Hepatocyte (in vitro differentiated cells): ENCODE results near the gene FBXL7. TPM values are rescaled to one million over a fixed set of nuclear protein-coding genes. Genes with fewer than 3 reads are reported as not detected.

Source experiments
- DNase-seq: peaks from one replicate; pipeline ENCODE4 v3.0.0-alpha.2; 2016; ENCODE audit warnings: low spot score
- H2AFZ ChIP-seq: fragments of 200-600 bp; sonication (generic); 2 replicates; pipeline ENCODE4 v1.6.0; 2016; ENCODE audit warnings: antibody characterized with exemption, mild to moderate bottlenecking
- H3K27ac ChIP-seq: fragments of 200-600 bp; sonication (generic); 2 replicates; pipeline ENCODE4 v1.5.1; 2016; ENCODE audit warnings: mild to moderate bottlenecking
- H3K27me3 ChIP-seq: fragments of 200-600 bp; sonication (generic); 2 replicates; pipeline ENCODE4 v1.6.1; 2016
- H3K36me3 ChIP-seq: fragments of 200-600 bp; sonication (generic); replicated peaks from 2 replicates; pipeline ENCODE4 v1.5.1; 2016; ENCODE audit warnings: low read depth; ENCODE audit not compliant: insufficient read depth
- H3K4me1 ChIP-seq: fragments of 200-600 bp; sonication (generic); 2 replicates; pipeline ENCODE4 v1.5.1; 2016; ENCODE audit warnings: mild to moderate bottlenecking, moderate library complexity; ENCODE audit not compliant: insufficient read depth
- H3K4me2 ChIP-seq: fragments of 200-600 bp; sonication (generic); 2 replicates; pipeline ENCODE4 v1.6.0; 2016
- H3K4me3 ChIP-seq: fragments of 200-600 bp; sonication (generic); 2 replicates; pipeline ENCODE4 v1.5.1; 2016; ENCODE audit warnings: mild to moderate bottlenecking
- H3K79me2 ChIP-seq: fragments of 200-600 bp; sonication (generic); 2 replicates; pipeline ENCODE4 v1.6.0; 2017; ENCODE audit warnings: mild to moderate bottlenecking
- H3K9me2 ChIP-seq: fragments of 200-600 bp; sonication (generic); replicated peaks from 2 replicates; pipeline ENCODE4 v1.6.0; 2017; ENCODE audit warnings: mild to moderate bottlenecking; ENCODE audit not compliant: insufficient read depth
- H3K9me3 ChIP-seq: fragments of 200-600 bp; sonication (generic); 2 replicates; pipeline ENCODE4 v1.5.1; 2016; ENCODE audit warnings: low read depth, mild to moderate bottlenecking
- H4K20me1 ChIP-seq: fragments of 200-600 bp; sonication (generic); 2 replicates; pipeline ENCODE4 v1.6.0; 2016; ENCODE audit warnings: mild to moderate bottlenecking; ENCODE audit not compliant: insufficient read depth, poor library complexity, severe bottlenecking
- EZH2 ChIP-seq: fragments of 200-600 bp; sonication (generic); IDR thresholded peaks from 2 replicates; pipeline ENCODE4 v1.6.1; 2016; ENCODE audit warnings: antibody characterized with exemption, mild to moderate bottlenecking, borderline replicate concordance
- EZH2phosphoT487 ChIP-seq: fragments of 200-600 bp; sonication (generic); IDR thresholded peaks from one replicate; pipeline ENCODE4 v1.6.1; 2018; ENCODE audit warnings: antibody characterized with exemption, mild to moderate bottlenecking, low read depth, moderate library complexity; ENCODE audit not compliant: unreplicated experiment, severe bottlenecking
- whole genome bisulfite sequencing: methylation state at CpG from one replicate; pipeline ENCODE4 v1.1.6; 2016; ENCODE audit warnings: low lambda C conversion rate; ENCODE audit errors: missing lambda C conversion rate; 5-methylcytosine and 5-hydroxymethylcytosine counted together
- polyA plus RNA-seq: library from polyadenylated mRNA; unstranded; fragments of >200 nt; fragmentation: Nextera tagmentation; extraction: Ambion mirVana; gene quantifications from 2 replicates; pipeline ENCODE4 v1.2.1, GENCODE V29; 2016
- total RNA-seq: library from RNA; depleted of rRNA; stranded (reverse); fragments of >200 nt; gene quantifications from 2 replicates; pipeline ENCODE4 v1.2.3, GENCODE V29; 2014
- TF ChIP-seq, protein P1 (sequence below): fragments of 200-600 bp; sonication (generic); IDR thresholded peaks from 2 replicates; pipeline ENCODE4 v1.5.1; 2016; ENCODE audit warnings: antibody characterized with exemption, mild to moderate bottlenecking; ENCODE audit not compliant: poor library complexity

FBXL7 gene
- total and polyA plus RNA-seq, 2 experiments from 2014 or later, result 8.4 to 10.3 TPM

DNA sequence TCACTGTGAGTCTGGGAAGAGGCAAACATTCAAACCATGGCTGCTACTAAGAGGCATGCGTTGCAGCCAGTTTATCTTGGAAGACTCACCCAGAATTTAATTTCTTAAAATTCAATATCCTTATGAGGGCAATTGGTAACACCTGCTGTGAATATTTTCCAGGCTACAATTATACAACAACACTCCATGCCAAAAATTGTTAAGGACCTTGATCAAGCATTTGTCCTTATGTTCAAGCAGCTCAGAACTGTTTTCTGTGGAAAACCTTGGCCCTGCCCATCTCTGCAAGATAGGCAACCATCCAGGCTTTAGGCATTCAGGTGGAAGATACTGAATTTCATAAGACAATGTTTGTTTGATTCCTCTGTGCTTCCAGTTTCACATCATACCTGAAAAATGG lies 327.8 kb downstream of the FBXL7 start:
- H3K4me3 ChIP-seq, result no peak overlapping the region
- TF ChIP-seq EZH2phosphoT487 (no peak), EZH2 (no peak)
- TF ChIP-seq, protein P1, sequence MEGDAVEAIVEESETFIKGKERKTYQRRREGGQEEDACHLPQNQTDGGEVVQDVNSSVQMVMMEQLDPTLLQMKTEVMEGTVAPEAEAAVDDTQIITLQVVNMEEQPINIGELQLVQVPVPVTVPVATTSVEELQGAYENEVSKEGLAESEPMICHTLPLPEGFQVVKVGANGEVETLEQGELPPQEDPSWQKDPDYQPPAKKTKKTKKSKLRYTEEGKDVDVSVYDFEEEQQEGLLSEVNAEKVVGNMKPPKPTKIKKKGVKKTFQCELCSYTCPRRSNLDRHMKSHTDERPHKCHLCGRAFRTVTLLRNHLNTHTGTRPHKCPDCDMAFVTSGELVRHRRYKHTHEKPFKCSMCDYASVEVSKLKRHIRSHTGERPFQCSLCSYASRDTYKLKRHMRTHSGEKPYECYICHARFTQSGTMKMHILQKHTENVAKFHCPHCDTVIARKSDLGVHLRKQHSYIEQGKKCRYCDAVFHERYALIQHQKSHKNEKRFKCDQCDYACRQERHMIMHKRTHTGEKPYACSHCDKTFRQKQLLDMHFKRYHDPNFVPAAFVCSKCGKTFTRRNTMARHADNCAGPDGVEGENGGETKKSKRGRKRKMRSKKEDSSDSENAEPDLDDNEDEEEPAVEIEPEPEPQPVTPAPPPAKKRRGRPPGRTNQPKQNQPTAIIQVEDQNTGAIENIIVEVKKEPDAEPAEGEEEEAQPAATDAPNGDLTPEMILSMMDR, result no peak
- no peaks in the 10 kb centered on the region for H3K9me2 ChIP-seq
- no peaks in the 10 kb centered on the region for H3K36me3 ChIP-seq
- no peaks in the 10 kb centered on the region for H3K9me3 ChIP-seq
- no peaks in the 10 kb centered on the region for H3K27me3 ChIP-seq
- H3K79me2 ChIP-seq, result peaks cover 3% of the 10 kb centered on the region
- no peak for DNase-seq
- no peaks in the 10 kb centered on the region for H3K4me1 ChIP-seq
- no peak overlapping the region for H2AFZ ChIP-seq
- no peaks in the 10 kb centered on the region for H4K20me1 ChIP-seq
- 94% methylated on average over 1 of the region's 1 CpG for WGBS
- H3K4me2 ChIP-seq, result no peak overlapping the region
- H3K27ac ChIP-seq, result no peak overlapping the region

DNA sequence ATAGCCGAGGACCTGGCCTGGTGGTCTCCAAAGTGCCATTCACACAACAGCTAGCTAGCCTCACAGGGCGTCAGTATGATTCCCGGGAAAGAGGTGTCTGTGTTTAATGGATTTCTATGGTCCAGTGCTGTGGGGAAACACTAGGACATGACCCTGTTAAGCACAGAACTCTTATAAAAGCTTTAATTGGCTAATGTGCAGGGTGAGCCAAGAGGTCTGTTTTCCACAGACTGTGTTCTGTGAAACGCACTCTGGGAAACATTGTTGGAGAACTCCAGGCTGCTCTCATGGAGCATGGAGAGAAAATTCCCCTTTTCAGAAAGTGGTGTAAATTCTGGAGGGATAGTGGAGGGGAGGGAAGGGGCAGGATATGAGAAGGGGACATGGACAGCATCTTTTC lies 331.4 kb downstream of the FBXL7 start:
- Histone ChIP-seq H3K9me3 (no peaks in the 10 kb centered on the region), H2AFZ (no peak overlapping the region), H3K4me2 (no peak overlapping the region), H3K4me1 (no peaks in the 10 kb centered on the region), H3K79me2 (peaks cover 3% of the 10 kb centered on the region), H3K4me3 (no peak overlapping the region), H3K27me3 (no peaks in the 10 kb centered on the region), H3K27ac (no peak overlapping the region), H3K36me3 (no peaks in the 10 kb centered on the region), H3K9me2 (no peaks in the 10 kb centered on the region), H4K20me1 (no peaks in the 10 kb centered on the region)
- 85% methylated on average over 4 of the region's 4 CpGs for WGBS
- no peak for DNase-seq
- TF ChIP-seq EZH2phosphoT487 (no peak), EZH2 (no peak)
- TF ChIP-seq, protein P1, result no peak

DNA sequence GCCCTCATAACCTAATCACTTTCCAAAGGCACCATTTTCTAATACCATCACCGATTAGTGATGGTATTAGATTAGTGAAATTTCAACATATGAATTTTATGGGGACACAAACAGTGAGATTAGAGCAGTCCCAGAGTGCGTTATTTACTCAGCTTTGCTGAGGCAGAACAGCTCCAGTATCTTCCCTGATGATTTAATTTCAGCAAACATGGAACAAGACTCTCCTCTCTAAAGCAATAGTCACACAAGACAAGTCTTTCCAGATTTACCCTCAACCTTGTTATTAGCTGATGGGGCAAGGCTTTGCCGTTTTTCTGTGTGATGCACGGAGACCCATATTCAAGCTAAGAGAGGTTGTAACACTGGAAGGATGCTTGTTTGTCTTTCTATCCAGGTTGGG lies 333.4 kb downstream of the FBXL7 start:
- no peak overlapping the region for H3K4me3 ChIP-seq
- TF ChIP-seq EZH2phosphoT487 (no peak), EZH2 (no peak)
- TF ChIP-seq, protein P1, result no peak
- H3K4me2 ChIP-seq, result no peak overlapping the region
- DNase-seq, result no peak
- H3K27ac ChIP-seq, result no peak overlapping the region
- no peaks in the 10 kb centered on the region for H3K27me3 ChIP-seq
- no peaks in the 10 kb centered on the region for H4K20me1 ChIP-seq
- no peak overlapping the region for H2AFZ ChIP-seq
- H3K9me2 ChIP-seq, result no peaks in the 10 kb centered on the region
- no peaks in the 10 kb centered on the region for H3K36me3 ChIP-seq
- H3K9me3 ChIP-seq, result no peaks in the 10 kb centered on the region
- 85% methylated on average over 4 of the region's 4 CpGs for WGBS
- no peaks in the 10 kb centered on the region for H3K4me1 ChIP-seq
- peaks cover 3% of the 10 kb centered on the region for H3K79me2 ChIP-seq
